Stimulated activated CD4-positive, alpha-beta T cell treated with anti-CD3 and anti-CD28 coated beads, Interleukin-2, amount 100 ng/mL, for 4 hours (primary cell): Measurements from ENCODE around the gene PSEN2.
A peak's percentile ranks its signal among the peaks of the same experiment; 100 is the strongest.
"Not testable (repeated sequence)": the region's sequence is repeated elsewhere in the genome, so short reads cannot be mapped to it uniquely, and the experiment has no call there.

Experiments
- DNase-seq: peaks from one replicate; pipeline ENCODE4 v3.0.0-alpha.2; 2020; ENCODE audit warnings: low read depth

Gene PSEN2

DNA sequence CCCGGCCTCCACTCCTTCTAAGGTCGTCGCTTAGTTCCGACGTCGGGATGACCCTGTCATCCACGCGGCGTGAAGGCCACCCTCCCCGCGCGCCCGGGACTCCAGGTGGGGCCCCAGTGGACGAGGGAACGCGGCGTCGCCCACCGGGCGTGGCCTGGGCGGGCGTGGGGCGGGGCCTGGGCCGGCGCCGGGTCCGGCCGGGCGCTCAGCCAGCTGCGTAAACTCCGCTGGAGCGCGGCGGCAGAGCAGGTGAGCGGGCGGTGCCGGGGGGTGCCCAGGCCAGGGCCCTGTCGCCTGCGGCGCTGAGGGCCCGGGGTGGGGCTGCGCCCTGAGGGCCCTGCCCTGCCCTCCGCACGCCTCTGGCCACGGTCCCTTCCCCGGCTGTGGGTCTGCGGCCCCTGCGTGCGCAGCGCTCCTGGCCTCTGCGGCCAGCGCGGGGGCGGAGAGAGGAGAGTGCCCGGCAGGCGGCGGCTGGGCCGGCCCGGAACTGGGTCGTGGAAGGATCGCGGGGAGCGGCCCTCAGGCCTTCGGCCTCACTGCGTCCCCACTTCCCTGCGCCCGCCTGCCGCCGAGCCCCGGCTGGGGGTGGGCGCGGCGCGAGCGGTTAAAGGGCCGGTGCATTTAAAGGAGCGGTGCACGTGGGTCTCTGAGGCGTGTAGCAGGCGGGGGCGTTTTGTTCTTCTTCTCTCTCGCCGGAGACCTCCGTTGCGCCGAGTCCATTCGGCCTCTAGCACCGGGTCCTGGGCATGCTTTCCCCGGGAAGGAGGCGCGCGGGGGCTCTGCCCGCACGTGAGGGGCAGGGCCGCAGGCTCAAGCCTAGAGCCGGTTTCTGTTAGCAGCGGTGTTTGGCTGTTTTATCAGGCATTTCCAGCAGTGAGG is at the start of gene PSEN2:
PSEN2 (plus strand) TSS at position 216 of the 879 bp plus-strand sequence. CDS start 11,292 bp downstream, outside the sequence.
- DNase-seq = no peak

DNA sequence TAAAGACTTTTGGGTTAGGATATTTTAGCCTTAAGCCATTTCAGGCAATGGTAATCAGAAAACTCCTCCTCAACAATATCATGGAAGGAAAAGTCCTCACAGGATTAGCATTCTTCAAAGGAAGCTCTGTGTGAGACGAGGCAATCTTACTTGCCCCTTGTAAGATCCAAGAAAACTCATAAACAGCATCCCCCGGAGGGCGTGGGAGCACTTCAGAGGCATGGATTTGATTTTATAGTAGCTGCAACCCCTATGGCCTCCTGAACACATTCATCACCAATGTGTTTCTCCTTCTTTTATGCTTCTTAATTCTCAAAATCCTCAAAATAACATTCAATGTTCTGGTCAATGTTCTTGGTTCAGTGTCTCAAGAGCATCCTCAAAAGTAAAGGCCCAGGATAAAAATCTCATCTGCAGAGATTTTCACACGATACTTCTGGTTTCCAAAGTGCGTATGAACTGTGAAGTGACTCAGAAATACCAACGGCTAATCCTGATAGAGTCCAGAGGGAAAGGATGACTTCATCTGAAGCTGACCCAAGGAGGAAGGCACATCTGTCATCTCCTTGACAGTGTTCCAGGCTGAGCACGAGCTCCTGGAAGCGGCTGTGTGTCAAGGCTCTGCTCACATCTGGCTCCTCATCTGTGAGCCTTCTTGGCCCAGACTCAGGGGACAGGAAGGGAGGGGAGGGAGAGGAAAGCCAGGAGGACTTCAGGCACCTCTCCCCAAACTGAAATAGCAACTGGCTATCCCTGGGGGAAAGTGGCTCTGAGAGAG is 49.3 kb upstream of the PSEN2 start:
- DNase-seq = no peak

DNA sequence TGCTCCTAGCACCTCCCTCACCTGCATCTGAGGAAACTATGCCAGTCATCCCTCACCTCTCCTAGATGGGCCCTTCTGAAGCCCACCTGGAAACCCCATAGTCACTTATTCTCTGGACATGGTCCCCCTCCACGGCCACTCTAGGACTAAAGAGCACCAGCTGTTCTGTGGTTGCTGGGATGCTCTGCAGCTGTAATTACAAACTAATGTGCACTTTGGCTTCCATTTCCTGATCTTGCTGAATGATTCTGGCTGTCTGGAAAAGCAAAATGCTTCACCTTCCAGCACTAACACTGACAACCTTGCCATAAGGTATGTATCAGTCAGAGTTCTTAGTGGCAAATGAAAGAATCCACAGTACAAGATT is 48.7 kb upstream of the PSEN2 start:
- no peak for DNase-seq

DNA sequence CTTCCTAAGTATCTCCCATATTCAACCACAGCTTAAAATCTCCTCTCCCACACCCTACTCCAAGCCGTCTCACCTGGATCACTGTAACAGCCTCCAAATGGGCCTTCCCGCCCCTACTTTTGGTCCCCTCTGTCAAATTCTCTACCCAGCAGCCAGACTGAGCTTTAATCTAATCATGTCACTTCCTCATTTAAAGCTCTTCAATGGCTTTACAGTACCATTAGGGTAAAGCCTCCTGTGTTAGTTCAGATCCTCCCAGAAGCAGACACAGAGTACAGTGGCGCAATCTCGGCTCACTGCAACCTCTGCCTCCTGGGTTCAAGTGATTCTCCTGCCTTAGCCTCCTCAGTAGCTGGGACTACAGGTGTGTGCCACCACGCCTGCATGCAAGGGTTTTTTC is 46.8 kb upstream of the PSEN2 start:
- no peak for DNase-seq

DNA sequence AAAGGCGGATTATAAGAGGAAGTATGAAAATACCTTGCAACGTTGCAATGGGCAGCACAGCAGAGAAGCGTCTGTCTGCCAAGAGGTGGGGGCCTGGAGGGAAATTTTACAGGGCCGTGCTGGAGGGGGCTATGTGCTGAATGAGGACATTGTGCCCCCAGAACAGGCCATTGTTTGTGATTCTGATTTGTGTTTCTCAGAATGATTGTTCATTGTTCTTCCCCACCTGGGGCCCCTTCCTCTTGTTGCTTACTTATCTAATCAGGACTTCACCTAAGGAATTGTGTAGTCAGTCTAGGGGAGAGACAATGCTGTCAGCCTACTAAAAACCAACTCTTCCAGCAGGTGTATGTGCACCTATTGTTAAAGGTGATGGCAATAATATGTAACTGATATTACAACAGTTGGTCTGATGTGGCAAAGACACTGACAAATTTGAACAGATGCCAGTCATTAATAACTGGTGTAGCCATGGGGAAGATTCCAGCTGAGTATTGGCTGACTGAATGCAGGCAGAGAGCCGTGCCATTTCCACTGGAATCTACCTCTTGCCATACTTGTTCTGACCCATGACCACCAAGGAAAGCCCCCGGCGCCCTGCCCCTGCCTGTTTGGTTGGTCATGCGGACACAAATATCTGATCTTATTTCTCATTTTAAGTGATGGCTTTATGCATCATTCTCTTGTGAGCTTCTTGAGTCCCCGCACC is 45.2 kb upstream of the PSEN2 start:
- no peak for DNase-seq

DNA sequence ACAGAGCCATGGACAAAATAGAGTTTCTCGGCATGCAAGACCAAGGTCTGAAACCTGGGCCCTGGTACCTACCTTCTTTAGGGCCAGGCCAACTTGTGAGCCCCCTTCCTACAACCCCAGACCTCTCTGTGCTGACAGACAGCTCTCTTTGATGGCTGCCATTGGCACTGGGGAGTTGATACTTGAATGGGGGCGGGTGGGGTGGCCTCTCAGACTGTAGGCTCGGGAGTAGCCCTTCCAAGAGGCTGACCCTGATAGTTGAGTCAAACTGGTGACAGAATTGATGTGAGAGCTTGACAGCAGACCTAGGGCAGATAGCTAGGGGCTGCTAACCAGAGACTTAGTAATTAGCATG is 44.7 kb upstream of the PSEN2 start:
- DNase-seq = no peak

DNA sequence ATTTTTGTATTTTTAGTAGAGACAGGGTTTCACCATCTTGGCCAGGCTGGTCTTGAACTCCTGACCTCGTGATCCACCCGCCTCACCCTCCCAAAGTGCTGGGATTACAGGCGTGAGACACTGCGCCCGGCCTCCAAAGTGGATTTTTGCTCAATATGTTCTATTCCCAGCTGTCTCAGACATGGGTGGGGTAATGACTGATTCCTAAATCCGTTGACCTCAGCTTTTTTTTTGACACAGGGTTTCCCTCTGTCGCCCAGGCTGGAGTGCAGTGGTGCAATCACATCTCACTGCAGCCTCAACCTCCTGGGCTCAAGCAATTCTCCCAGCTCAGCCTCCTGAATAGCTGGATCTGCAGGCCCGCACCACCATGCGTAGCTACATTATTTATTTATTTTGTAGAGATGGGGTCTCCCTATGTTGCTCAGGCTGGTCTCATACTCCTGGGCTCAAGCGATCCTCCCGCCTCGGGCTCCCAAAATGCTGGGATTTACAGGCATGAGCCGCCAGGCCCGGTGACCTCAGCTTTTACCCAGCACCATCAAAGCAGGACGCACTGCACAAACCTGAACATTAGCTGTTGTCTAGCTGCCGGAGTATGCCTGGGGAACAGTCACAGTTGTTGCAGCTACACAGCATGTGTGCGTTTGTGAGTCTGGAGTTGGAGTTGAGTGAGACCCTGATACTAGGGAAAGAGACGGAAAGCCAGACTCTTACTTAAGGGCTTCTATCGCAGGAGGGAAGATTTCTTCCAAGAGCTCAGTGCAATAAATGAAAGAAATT is 43.7 kb upstream of the PSEN2 start:
- no peak for DNase-seq

DNA sequence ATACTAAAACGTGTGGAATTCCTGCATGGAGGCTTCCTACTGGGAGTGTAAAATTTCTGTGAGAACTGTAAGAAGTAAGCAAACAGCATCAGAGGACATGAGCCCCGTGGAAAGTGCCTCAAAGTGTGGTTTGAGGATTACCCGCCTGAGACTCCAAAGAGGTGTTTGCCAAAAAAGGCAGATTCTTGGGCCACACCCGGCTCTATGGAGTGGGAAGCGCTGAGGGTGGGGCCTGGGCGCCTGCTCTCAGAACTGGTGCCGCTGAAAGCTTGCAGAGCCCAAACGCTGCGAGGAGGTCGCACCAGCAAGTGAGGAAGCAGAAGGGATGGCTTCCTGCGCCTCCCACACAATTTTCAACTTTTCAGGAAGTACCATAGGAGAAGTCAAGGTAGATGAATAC is 43.0 kb upstream of the PSEN2 start:
- DNase-seq = no peak

DNA sequence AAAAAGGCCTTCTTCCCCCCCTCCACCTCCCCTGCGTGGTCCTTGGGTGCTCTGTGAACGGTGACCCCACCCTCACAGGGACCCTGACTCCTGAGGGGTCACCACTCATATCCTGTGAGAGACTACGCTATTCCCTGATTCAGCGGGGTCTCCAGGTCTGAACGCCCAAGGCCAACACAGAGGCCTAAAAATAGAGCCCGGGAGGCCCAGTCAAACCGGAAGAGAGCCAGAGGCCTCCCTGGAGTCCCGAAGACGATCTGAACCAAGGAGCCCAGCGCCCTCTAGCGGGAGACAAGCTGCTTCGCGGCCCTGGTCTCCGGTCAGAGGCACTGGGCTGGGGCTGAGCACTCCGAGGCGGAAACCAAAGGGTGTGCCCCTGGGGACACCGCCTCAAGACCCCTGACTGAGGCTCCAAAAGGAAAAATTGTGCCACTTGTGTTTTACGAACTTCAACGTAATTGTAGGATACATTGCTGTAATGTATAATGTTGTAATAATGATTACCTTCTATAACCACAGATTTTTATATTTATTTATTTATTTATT is 42.4 kb upstream of the PSEN2 start:
- peak; percentile 90 for DNase-seq

DNA sequence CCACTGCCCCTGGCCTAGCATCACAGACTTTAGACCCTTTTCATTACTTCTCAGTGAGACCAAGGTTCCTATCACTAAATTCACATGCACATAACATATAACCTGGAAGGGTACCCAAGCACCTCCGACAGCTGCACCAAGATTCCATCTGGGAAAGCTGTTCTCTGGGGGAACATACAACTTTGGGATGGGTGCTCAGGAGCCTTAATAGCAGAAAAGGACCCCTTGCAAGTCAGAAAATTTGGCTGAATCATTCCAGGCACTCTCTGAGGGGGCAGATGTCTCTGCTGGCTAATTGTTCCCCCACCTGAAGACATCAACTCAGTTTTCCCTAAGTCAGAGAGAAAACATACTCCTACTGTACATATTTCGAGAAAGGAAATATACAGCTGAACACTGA is 41.3 kb upstream of the PSEN2 start:
- DNase-seq = no peak

DNA sequence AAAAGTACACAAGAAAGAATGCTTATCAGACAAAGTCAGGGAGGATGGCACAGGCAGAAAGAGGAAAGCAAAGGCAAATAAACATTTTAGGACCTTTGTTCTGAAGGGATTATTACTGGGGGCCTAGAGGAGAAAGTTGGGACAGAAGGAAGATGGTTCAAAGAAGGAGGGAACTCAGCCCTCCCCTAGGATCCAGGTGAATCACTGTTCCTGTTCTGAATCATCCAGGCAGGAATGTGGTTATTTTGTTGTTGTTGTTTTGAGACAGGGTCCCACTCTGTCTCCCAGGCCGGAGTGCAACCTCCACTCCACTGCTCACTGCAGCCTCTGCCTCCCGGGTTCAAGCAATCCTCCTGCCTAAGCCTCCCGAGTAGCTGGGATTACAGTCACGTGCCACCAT is 38.5 kb upstream of the PSEN2 start:
- DNase-seq = no peak

DNA sequence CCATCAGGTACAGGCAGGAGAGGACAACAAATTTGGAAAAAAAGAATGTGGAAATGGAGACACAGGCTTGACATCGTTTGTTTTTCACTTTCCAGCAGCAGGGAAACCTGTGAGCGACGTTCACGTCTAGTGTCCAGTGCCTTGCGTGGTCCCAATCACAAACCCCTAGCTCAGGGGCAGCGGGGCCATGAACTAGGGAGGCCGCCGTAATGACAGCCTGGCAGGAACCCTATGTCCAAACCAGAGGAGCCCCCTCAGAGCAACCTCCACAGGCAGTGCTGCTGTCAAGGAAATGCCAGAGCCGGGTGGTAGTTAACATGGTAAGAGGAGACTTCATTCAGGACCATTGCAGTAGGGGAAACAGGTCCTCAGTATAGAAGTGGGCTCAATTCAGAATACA is 37.8 kb upstream of the PSEN2 start:
- DNase-seq = no peak

DNA sequence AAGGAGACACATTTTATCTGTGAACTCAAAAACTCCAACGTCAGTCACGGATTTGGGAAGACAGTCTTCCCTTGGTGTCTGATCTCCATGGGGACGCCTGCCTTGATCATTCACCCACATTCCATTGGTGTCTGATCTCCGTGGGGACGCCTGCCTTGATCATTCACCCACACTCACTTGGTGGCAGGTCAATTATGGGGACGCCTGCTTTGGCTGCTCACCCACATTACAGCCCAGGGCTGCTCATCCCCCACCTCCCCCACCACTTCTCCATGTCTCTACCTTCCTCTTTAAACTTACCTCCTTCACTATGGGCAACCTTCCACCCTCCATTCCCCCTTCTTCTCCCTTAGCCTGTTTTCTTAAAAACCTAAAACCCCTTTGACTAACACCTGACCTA is 36.2 kb upstream of the PSEN2 start:
- not testable (repeated sequence) for DNase-seq

DNA sequence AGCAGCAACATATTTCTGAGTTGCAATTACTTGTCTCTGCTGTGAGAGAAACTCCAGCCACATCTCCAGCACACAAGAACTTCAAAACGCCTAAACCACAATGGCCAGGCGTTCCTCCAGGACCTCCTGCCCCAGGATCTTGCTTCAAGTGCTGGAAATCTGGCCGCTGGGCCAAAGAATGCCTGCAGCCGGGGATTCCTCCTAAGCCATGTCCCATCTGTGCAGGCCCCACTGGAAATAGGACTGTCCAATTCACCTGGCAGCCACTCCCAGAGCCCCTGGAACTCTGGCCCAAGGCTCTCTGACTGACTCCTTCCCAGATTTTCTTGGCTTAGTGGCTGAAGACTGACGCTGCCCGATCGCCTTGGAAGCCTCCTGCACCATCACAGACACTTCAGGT is 35.0 kb upstream of the PSEN2 start:
- DNase-seq = not testable (repeated sequence)

DNA sequence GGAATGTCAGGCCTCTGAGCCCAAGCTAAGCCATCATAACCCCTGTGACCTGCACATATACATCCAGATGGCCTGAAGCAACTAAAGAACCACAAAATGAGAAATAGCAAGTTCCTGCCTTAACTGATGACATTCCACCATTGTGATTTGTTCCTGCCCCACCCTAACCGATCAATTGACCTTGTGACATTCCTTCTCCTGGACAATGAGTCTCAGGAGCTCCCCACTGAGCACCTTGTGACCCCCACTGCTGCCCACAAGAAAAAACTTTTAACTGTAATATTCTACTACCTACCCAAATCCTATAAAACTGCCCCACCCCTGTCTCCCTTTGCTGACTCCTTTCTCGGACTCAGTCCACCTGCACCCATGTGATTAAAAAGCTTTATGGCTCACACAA is 32.5 kb upstream of the PSEN2 start:
- DNase-seq = not testable (repeated sequence)

DNA sequence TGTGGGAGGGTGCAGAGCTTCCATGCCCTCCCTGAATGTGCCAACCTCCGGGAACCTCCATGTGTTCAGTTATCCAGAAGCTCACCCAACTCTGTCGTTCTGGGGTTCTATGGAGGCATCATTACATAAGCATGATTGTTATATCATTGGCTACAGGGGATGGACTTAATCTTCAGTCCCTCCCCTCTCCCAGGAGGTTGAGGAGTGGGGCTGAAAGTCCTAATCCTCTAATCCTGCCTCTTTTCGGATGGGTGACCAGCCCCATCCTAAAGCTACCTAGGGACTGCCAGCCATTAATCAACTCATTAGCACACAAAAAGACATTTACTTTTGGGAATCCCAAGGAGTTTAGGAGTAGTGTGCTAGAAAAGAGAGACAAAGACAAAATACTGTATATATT is 32.0 kb upstream of the PSEN2 start:
- DNase-seq = no peak

DNA sequence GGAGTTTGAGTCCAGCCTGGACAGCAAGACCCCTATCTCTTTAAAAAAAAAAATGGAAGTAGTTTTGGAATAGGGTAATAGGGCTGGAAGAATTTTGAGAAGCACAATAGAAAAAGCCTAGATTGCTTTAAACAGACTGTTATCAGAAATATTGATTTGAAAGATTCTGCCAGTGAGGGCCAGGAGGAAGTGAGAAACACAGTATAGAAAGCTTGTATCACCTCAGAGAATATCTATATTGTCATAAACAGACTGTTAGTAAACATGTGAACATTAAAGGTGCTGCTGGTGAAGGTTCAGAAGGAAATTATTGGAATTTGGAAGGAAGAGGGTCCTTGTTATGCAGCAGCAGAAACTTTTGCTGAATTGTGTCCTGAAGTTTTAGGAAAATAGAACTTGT is 24.8 kb upstream of the PSEN2 start:
- DNase-seq = no peak

DNA sequence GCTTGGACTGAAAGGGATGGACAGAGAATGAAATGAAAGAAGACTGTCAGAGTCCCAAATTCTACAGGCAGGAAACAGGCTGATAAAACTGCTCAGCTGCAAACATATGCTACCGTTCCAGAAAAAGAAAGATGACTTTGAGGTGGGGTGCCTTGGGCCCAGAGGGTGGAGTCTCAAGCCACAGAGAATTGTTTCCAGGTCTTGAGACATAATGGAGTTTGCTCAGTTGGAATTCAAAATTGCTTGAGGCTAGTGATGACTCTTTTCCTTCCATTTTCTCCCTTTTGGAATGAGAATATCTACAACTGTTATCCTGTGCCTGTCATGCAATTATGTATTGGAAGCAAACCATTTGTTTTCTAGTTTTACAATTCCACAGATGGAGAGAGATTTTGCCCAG is 23.6 kb upstream of the PSEN2 start:
- no peak for DNase-seq

DNA sequence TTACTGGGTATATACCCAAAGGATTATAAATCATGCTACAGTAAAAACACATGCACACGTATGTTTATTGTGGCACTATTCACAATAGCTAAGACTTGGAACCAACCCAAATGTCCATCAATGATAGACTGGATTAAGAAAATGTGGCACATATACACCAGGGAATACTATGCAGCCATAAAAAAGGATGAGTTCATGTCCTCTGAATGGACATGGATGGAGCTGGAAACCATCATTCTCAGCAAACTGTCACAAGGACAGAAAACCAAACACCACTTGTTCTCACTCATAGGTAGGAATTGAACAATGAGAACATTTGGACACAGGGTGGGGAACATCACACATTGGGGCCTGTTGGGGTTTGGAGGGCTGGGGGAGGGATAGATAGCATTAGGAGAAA is 15.9 kb upstream of the PSEN2 start:
- DNase-seq = not testable (repeated sequence)

DNA sequence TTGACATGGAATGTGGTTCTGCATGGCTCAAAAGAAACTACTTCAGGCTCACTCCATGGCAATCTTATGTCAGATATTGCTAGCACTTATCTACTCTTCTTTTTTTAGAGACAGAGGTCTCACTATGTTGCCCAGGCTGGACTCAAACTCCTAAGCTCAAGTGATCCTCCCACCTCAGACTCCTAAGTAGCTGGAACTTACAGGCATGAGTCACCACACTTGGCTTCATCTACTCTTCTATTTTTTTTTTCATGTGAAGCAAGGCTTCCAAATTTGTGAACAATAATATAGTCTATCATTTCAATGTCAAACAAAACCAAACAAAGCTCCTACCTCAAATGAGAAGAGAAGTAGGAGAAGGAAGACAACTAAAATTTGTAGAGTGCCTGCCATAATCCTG is 7.5 kb upstream of the PSEN2 start:
- DNase-seq = no peak

DNA sequence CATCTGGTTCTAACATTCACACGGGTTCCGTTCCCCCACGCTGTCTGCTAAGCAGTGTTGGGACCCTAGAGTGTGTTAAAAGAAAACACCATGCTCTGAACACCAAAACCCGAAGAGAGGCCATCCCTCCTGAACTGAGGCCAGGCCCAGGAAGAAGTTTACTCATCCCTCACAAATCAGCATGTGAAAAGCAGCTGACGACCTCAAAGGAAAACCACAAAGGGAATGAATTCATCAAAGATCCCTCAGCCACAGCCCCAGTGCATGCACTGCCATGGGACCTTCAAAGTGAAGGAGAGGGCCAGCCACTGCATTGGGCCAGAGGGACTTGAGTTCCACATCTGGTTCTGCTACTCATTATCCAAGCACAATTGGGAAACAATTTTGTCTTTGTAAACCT is 7.0 kb upstream of the PSEN2 start:
- DNase-seq = no peak

DNA sequence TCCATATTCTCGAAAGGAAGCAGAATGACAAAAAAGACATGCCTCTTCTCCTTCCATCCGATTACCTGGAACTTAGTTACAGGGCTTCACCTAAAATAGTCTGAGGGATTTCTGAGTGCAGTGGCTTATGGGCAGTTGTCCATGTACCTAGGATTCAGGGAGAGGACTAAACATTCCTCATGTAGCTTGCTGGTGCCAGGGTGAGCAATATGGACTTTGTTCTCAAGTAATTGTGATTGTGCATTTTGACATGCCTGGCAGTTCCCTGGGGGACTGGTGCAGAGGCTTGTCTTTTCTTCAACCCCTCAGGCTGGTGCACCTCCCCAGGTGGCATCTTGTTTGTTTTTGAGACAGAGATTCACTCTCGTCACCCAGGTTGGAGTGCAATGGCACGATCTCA is 6.1 kb upstream of the PSEN2 start:
- no peak for DNase-seq
